NOMO-1 (cell line): ENCODE results near the gene ST3GAL4.

Source experiments
- DNase-seq, 2 experiments: peaks; one replicate each; lab custom pipeline; 2025; ENCODE audit not compliant: unreplicated experiment in 2 of 2; lab: John Stamatoyannopoulos, UW

Gene ST3GAL4

GRCh38 chr11:126420698-126421256, 65.3 kb downstream of the ST3GAL4 start:
- DNase-seq = no peak

- DNase-seq = no peak
These were observed 65.8 kb downstream of the ST3GAL4 start for GRCh38 chr11:126421271-126421671.

- no peak for DNase-seq
These were observed 67.0 kb downstream of the ST3GAL4 start for GRCh38 chr11:126422446-126422845.

- no peak for DNase-seq
These were observed 67.7 kb downstream of the ST3GAL4 start for GRCh38 chr11:126423154-126423553.

- no peak for DNase-seq
These were observed 68.3 kb downstream of the ST3GAL4 start for GRCh38 chr11:126423743-126424142.

- no peak for DNase-seq
These were observed 69.1 kb downstream of the ST3GAL4 start for GRCh38 chr11:126424471-126425039.

- no peak for DNase-seq
These were observed 70.6 kb downstream of the ST3GAL4 start for GRCh38 chr11:126426106-126426505.

- DNase-seq = peak in 1 of 2 experiments; percentile 14
These were observed 71.6 kb downstream of the ST3GAL4 start for GRCh38 chr11:126426820-126427749.

- no peak for DNase-seq
These were observed 75.3 kb downstream of the ST3GAL4 start for GRCh38 chr11:126430581-126431335.

- DNase-seq = no peak
These were observed 76.0 kb downstream of the ST3GAL4 start for GRCh38 chr11:126431401-126432064.

GRCh38 chr11:126432065-126432461, 76.6 kb downstream of the ST3GAL4 start:
- no peak for DNase-seq

GRCh38 chr11:126432525-126432924, 77.0 kb downstream of the ST3GAL4 start:
- no peak for DNase-seq

- no peak for DNase-seq
These were observed 77.9 kb downstream of the ST3GAL4 start for GRCh38 chr11:126433244-126433846.

GRCh38 chr11:126433989-126434949, 78.8 kb downstream of the ST3GAL4 start:
- no peak for DNase-seq

GRCh38 chr11:126434950-126435335, 79.5 kb downstream of the ST3GAL4 start:
- no peak for DNase-seq

- no peak for DNase-seq
These were observed 80.8 kb downstream of the ST3GAL4 start for GRCh38 chr11:126436209-126436755.

GRCh38 chr11:126437731-126438130, 82.2 kb downstream of the ST3GAL4 start:
- no peak for DNase-seq

GRCh38 chr11:126438272-126438671, 82.8 kb downstream of the ST3GAL4 start:
- no peak for DNase-seq

- DNase-seq = no peak
These were observed 83.2 kb downstream of the ST3GAL4 start for GRCh38 chr11:126438691-126439090.
